HepG2 (cell line): ENCODE measurements around the gene CHMP4B. TPM values are rescaled to one million over a fixed set of nuclear protein-coding genes. Genes with fewer than 3 reads are reported as not detected.
A peak's percentile ranks its signal among the peaks of the same experiment; 100 is the strongest.

ENCODE experiments used
- AGO2 ChIP-seq: fragments of 200-400 bp; formaldehyde crosslinking; optimal IDR thresholded peaks from 2 replicates; pipeline ENCODE3; 2017; ENCODE audit warnings: mild to moderate bottlenecking, low read depth, low read length, moderate library complexity
- CENPX ChIP-seq: sonication (generic); formaldehyde crosslinking; IDR thresholded peaks from 2 replicates; pipeline ENCODE4 v1.9.0; 2021; ENCODE audit warnings: mild to moderate bottlenecking, missing genetic modification reagents, moderate library complexity
- HMG20B ChIP-seq: conservative IDR thresholded peaks from 2 replicates; pipeline ENCODE4 v1.6.1; 2016; ENCODE audit warnings: missing genetic modification reagents, missing compliant biosample characterization
- HOXA7 ChIP-seq: sonication (generic); formaldehyde crosslinking; IDR thresholded peaks from 2 replicates; pipeline ENCODE4 v1.8.1; 2022; ENCODE audit warnings: mild to moderate bottlenecking, missing genetic modification reagents, moderate library complexity
- MYNN ChIP-seq: sonication (generic); formaldehyde crosslinking; IDR thresholded peaks from 2 replicates; pipeline ENCODE4 v1.4.0; 2020; ENCODE audit warnings: mild to moderate bottlenecking, low read depth, missing genetic modification reagents
- NAIF1 ChIP-seq: sonication (generic); formaldehyde crosslinking; IDR thresholded peaks from 2 replicates; pipeline ENCODE4 v1.5.0; 2020; ENCODE audit warnings: mild to moderate bottlenecking, missing genetic modification reagents, borderline replicate concordance
- NFE2 ChIP-seq: sonication (generic); formaldehyde crosslinking; IDR thresholded peaks from 2 replicates; pipeline ENCODE4 v1.4.0; 2020; ENCODE audit warnings: missing genetic modification reagents
- NR3C1 ChIP-seq: sonication (generic); formaldehyde crosslinking; IDR thresholded peaks from 2 replicates; pipeline ENCODE4 v1.4.0; 2020; ENCODE audit warnings: missing genetic modification reagents
- PHB2 ChIP-seq: fragments of 450-650 bp; IDR thresholded peaks from 2 replicates; pipeline ENCODE4 v1.6.1; 2018; ENCODE audit not compliant: partially characterized antibody
- PLRG1 ChIP-seq: fragments of 450-650 bp; conservative IDR thresholded peaks from 2 replicates; pipeline ENCODE4 v1.6.1; 2016
- SAP130 ChIP-seq: IDR thresholded peaks from 2 replicates; pipeline ENCODE4 v1.6.1; 2016; ENCODE audit warnings: low read depth
- SRY ChIP-seq: sonication (generic); formaldehyde crosslinking; IDR thresholded peaks from 2 replicates; pipeline ENCODE4 v1.8.0; 2022; ENCODE audit warnings: mild to moderate bottlenecking, missing genetic modification reagents
- TCF7 ChIP-seq: sonication (generic); IDR thresholded peaks from 2 replicates; pipeline ENCODE4 v1.6.1; 2016; ENCODE audit warnings: antibody characterized with exemption, low read depth
- TEAD2 ChIP-seq: sonication (generic); formaldehyde crosslinking; IDR thresholded peaks from 2 replicates; pipeline ENCODE4 v1.9.0; 2021; ENCODE audit warnings: missing genetic modification reagents
- ZFP90 ChIP-seq: sonication (generic); formaldehyde crosslinking; IDR thresholded peaks from 2 replicates; pipeline ENCODE4 v1.8.0; 2022; ENCODE audit warnings: missing genetic modification reagents, mild to moderate bottlenecking, inconsistent platforms, borderline replicate concordance
- ZMYM3 ChIP-seq: sonication (generic); formaldehyde crosslinking; IDR thresholded peaks from 2 replicates; pipeline ENCODE4 v1.5.1; 2020; ENCODE audit warnings: mild to moderate bottlenecking, missing genetic modification reagents
- ZNF317 ChIP-seq: sonication (generic); formaldehyde crosslinking; IDR thresholded peaks from 2 replicates; pipeline ENCODE4 v1.5.0; 2020; ENCODE audit warnings: mild to moderate bottlenecking, missing genetic modification reagents
- ZNF354B ChIP-seq: sonication (generic); formaldehyde crosslinking; IDR thresholded peaks from 2 replicates; pipeline ENCODE4 v1.8.0; 2022; ENCODE audit warnings: mild to moderate bottlenecking, missing genetic modification reagents
- ZNF607 ChIP-seq: sonication (generic); formaldehyde crosslinking; IDR thresholded peaks from 2 replicates; pipeline ENCODE4 v1.5.1; 2020; ENCODE audit warnings: missing genetic modification reagents, mild to moderate bottlenecking, borderline replicate concordance
- polyA plus RNA-seq, 8 experiments: library from polyadenylated mRNA; depleted of rRNA in 3 of 8; stranded (reverse) in 7 of 8; unstranded in 1 of 8; fragments of >200 nt; fragmentation: Illumina TruSeq in 4 of 8; extraction: Trizol in 4 of 8; gene quantifications; 2 replicates each; pipeline versions ENCODE4 v1.2.1 to v1.2.3, GENCODE V29; 2011 to 2016; ENCODE audit warnings: low read depth in 4 of 8, missing spikeins in 1 of 8, mixed read lengths in 1 of 8; ENCODE audit not compliant: insufficient read depth in 1 of 8
- total RNA-seq, 5 experiments: library from RNA; depleted of rRNA; stranded (reverse); fragments of >200 nt; fragmentation: Illumina TruSeq; extraction: Trizol; gene quantifications; 2 replicates each; pipeline ENCODE4 v1.2.3, GENCODE V29; 2016; ENCODE audit warnings: low read depth in 1 of 5
- TF ChIP-seq, protein P1 (sequence below): sonication (generic); formaldehyde crosslinking; IDR thresholded peaks from 2 replicates; pipeline ENCODE4 v1.4.0; 2020; ENCODE audit warnings: mild to moderate bottlenecking, missing genetic modification reagents
- TF ChIP-seq, protein P2 (sequence below): sonication (generic); formaldehyde crosslinking; IDR thresholded peaks from 2 replicates; pipeline ENCODE4 v1.4.0; 2020; ENCODE audit warnings: missing genetic modification reagents
- TF ChIP-seq, protein P3 (sequence below): IDR thresholded peaks from 2 replicates; pipeline ENCODE4 v1.6.1; 2016; ENCODE audit warnings: mild to moderate bottlenecking, missing biosample characterization, missing genetic modification reagents
- TF ChIP-seq, protein P4 (sequence below): IDR thresholded peaks from 2 replicates; pipeline ENCODE4 v1.6.1; 2016; ENCODE audit warnings: low read depth, control low read depth
- TF ChIP-seq, protein P5 (sequence below): sonication (generic); formaldehyde crosslinking; IDR thresholded peaks from 2 replicates; pipeline ENCODE4 v1.8.0; 2022; ENCODE audit warnings: mild to moderate bottlenecking, missing genetic modification reagents; ENCODE audit not compliant: insufficient replicate concordance
- TF ChIP-seq, protein P6 (sequence below): sonication (generic); formaldehyde crosslinking; IDR thresholded peaks from 2 replicates; pipeline ENCODE4 v1.4.0; 2020; ENCODE audit warnings: low read depth, mild to moderate bottlenecking, missing genetic modification reagents
- TF ChIP-seq, protein P7 (sequence below): sonication (generic); formaldehyde crosslinking; IDR thresholded peaks from 2 replicates; pipeline ENCODE4 v1.8.0; 2022; ENCODE audit warnings: missing genetic modification reagents, low read depth, mild to moderate bottlenecking, borderline replicate concordance

CHMP4B gene
- total and polyA plus RNA-seq, 2 of the 13 experiments (the other 11 are each of a cell fraction or from before 2014, with no cell fraction given): 40.1 to 45.6 TPM

DNA sequence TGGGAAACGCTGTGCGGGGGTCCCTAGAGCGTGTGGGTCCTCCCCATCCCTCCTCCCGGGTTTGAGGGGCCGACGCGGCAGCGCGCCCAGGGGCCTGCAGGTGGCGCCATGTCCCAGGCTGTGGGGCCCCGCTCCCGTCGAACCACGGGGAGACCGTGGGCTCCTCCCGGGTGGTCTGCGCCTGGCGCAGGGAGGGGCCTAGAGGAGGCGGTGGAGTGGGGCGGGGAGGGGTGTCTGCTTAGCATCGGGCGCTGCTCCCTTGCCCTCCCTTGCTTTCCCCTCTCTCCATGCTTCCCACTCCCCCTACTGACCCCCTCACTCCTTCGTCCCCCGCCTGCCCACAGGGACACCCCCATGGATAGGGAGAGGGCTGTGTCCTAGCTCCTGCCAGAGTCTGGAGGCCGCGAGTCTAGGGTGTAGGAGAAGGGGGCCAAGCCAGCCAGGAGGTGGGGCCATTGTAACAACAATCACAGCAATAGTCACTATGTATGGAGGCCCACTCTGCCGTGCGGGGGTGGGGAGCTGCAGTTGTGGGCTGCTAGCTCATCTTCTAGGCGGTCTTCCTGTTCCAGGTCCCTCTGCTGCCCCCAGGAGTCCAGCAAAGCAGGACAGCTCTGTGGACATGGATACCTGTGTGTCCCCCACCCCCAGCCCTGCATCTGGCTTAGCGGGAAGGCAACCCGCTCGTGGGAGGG lies 51.7 kb downstream of the CHMP4B start (continued):
- TF ChIP-seq PHB2 (no peak), CENPX (no peak), MYNN (CRISPR knock-in tag) (no peak), TEAD2 (CRISPR knock-in tag) (no peak), ZMYM3 (peak; percentile 63; the same call in 1 of the 2 replicates), PLRG1 (no peak), ZNF317 (no peak), SAP130 (peak; percentile 15; the same call in 1 of the 2 replicates), SRY (CRISPR knock-in tag) (0 out of 2 replicates have a peak, but pooled peaks have one; percentile 30), AGO2 (peak; percentile 23), HOXA7 (CRISPR knock-in tag) (no peak), TCF7 (no peak), ZNF607 (no peak), NFE2 (CRISPR knock-in tag) (no peak), ZFP90 (CRISPR knock-in tag) (no peak), HMG20B (no peak), ZNF354B (CRISPR knock-in tag) (no peak), NR3C1 (CRISPR knock-in tag) (no peak), NAIF1 (CRISPR knock-in tag) (no peak)
- TF ChIP-seq, protein P1, sequence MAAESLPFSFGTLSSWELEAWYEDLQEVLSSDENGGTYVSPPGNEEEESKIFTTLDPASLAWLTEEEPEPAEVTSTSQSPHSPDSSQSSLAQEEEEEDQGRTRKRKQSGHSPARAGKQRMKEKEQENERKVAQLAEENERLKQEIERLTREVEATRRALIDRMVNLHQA (CRISPR knock-in tag): no peak
- TF ChIP-seq, protein P2, sequence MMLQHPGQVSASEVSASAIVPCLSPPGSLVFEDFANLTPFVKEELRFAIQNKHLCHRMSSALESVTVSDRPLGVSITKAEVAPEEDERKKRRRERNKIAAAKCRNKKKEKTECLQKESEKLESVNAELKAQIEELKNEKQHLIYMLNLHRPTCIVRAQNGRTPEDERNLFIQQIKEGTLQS (CRISPR knock-in tag): no peak
- TF ChIP-seq, protein P3, sequence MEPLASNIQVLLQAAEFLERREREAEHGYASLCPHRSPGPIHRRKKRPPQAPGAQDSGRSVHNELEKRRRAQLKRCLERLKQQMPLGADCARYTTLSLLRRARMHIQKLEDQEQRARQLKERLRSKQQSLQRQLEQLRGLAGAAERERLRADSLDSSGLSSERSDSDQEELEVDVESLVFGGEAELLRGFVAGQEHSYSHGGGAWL (CRISPR knock-in tag): peak; percentile 67
- TF ChIP-seq, protein P4, sequence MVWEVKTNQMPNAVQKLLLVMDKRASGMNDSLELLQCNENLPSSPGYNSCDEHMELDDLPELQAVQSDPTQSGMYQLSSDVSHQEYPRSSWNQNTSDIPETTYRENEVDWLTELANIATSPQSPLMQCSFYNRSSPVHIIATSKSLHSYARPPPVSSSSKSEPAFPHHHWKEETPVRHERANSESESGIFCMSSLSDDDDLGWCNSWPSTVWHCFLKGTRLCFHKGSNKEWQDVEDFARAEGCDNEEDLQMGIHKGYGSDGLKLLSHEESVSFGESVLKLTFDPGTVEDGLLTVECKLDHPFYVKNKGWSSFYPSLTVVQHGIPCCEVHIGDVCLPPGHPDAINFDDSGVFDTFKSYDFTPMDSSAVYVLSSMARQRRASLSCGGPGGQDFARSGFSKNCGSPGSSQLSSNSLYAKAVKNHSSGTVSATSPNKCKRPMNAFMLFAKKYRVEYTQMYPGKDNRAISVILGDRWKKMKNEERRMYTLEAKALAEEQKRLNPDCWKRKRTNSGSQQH (CRISPR knock-in tag): 0 out of 2 replicates have a peak, but pooled peaks have one; percentile 38
- TF ChIP-seq, protein P5, sequence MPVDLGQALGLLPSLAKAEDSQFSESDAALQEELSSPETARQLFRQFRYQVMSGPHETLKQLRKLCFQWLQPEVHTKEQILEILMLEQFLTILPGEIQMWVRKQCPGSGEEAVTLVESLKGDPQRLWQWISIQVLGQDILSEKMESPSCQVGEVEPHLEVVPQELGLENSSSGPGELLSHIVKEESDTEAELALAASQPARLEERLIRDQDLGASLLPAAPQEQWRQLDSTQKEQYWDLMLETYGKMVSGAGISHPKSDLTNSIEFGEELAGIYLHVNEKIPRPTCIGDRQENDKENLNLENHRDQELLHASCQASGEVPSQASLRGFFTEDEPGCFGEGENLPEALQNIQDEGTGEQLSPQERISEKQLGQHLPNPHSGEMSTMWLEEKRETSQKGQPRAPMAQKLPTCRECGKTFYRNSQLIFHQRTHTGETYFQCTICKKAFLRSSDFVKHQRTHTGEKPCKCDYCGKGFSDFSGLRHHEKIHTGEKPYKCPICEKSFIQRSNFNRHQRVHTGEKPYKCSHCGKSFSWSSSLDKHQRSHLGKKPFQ (CRISPR knock-in tag): no peak
- TF ChIP-seq, protein P6, sequence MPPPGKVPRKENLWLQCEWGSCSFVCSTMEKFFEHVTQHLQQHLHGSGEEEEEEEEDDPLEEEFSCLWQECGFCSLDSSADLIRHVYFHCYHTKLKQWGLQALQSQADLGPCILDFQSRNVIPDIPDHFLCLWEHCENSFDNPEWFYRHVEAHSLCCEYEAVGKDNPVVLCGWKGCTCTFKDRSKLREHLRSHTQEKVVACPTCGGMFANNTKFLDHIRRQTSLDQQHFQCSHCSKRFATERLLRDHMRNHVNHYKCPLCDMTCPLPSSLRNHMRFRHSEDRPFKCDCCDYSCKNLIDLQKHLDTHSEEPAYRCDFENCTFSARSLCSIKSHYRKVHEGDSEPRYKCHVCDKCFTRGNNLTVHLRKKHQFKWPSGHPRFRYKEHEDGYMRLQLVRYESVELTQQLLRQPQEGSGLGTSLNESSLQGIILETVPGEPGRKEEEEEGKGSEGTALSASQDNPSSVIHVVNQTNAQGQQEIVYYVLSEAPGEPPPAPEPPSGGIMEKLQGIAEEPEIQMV (CRISPR knock-in tag): no peak
- TF ChIP-seq, protein P7, sequence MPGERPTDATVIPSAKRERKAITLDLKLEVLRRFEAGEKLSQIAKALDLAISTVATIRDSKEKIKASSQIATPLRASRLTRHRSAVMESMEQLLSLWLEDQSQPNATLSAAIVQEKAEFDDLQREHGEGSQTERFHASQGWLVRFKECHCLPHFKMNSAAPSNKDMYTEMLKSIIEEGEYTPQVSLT (CRISPR knock-in tag): no peak
